H1 (cell line): ENCODE measurements around the gene GPR63. TPM values are rescaled to one million over a fixed set of nuclear protein-coding genes. Genes with fewer than 3 reads are reported as not detected.

Experiments
- CTCF ChIA-PET: fragments of 300-600 bp; sonication (Branson Sonifier 250); formaldehyde crosslinking; loops from one replicate; lab custom pipeline; 2021; ENCODE audit not compliant: partially characterized antibody; lab: Charles Lee
- POLR2A ChIA-PET: fragments of 300-600 bp; sonication (Branson Sonifier 250); formaldehyde crosslinking; loops from one replicate; lab custom pipeline; 2021; ENCODE audit warnings: inconsistent platforms; ENCODE audit not compliant: partially characterized antibody; lab: Charles Lee
- DNase-seq, 2 experiments: peaks; one replicate each; pipeline versions ENCODE4 v3.0.0 to v3.0.0-alpha.2; 2010 to 2022; ENCODE audit warnings: low spot score in 2 of 2, low read depth in 1 of 2, mixed read lengths in 1 of 2
- FAIRE-seq: peaks from 2 replicates; lab custom pipeline; 2011; peaks lifted over from hg19 to GRCh38; lab: Jason Lieb, UNC
- H2AFZ ChIP-seq: 2 replicates; pipeline ENCODE4 v1.8.1; 2012; ENCODE audit warnings: low read length, inconsistent platforms
- H2AK5ac ChIP-seq: 2 replicates; pipeline ENCODE4 v1.6.1; 2013; ENCODE audit warnings: low read depth, low read length
- H2BK120ac ChIP-seq: replicated peaks from 2 replicates; pipeline ENCODE3; 2013; ENCODE audit warnings: low read depth, low read length, inconsistent platforms
- H2BK12ac ChIP-seq: 2 replicates; pipeline ENCODE4 v1.6.1; 2013; ENCODE audit warnings: low read depth, low read length
- H2BK15ac ChIP-seq: 2 replicates; pipeline ENCODE4 v1.6.1; 2013; ENCODE audit warnings: low read length
- H2BK20ac ChIP-seq: 2 replicates; pipeline ENCODE4 v1.6.1; 2013; ENCODE audit warnings: low read length
- H2BK5ac ChIP-seq: 2 replicates; pipeline ENCODE4 v1.6.1; 2013; ENCODE audit warnings: low read depth, low read length
- H3K14ac ChIP-seq: 2 replicates; pipeline ENCODE4 v1.6.1; 2013; ENCODE audit warnings: inconsistent platforms; ENCODE audit not compliant: insufficient read length
- H3K18ac ChIP-seq: 2 replicates; pipeline ENCODE4 v1.6.1; 2013; ENCODE audit warnings: low read length; ENCODE audit errors: extremely low read depth
- H3K23ac ChIP-seq: 2 replicates; pipeline ENCODE4 v1.6.1; 2013; ENCODE audit warnings: inconsistent platforms; ENCODE audit not compliant: insufficient read length
- H3K23me2 ChIP-seq: 2 replicates; pipeline ENCODE4 v1.6.1; 2013; ENCODE audit warnings: low read depth, low read length
- H3K27ac ChIP-seq: 2 replicates; pipeline ENCODE4 v1.6.1; 2011; ENCODE audit warnings: low read depth, low read length, inconsistent platforms
- H3K27me3 ChIP-seq, 4 experiments: replicated peaks in 1 of 4; 1 replicate in 1 of 4; 2 replicates in 3 of 4; pipeline versions ENCODE4 v1.6.1 to v1.8.1; 2011 to 2013; ENCODE audit warnings: low read length in 3 of 4, mild to moderate bottlenecking in 3 of 4, inconsistent platforms in 2 of 4, mixed read lengths in 2 of 4, moderate library complexity in 1 of 4; ENCODE audit not compliant: control insufficient read depth in 3 of 4, insufficient read depth in 3 of 4; ENCODE audit errors: extremely low read depth in 1 of 4
- H3K36me3 ChIP-seq, 4 experiments: 2 replicates each; pipeline versions ENCODE4 v1.6.1 to v1.8.1; 2011 to 2013; ENCODE audit warnings: mild to moderate bottlenecking in 4 of 4, low read length in 3 of 4, moderate library complexity in 2 of 4, control low read depth in 1 of 4, inconsistent platforms in 1 of 4; ENCODE audit not compliant: insufficient read depth in 4 of 4, control insufficient read depth in 2 of 4
- H3K4ac ChIP-seq: replicated peaks from 2 replicates; pipeline ENCODE3; 2013; ENCODE audit warnings: low read length, low read depth, mixed read lengths, inconsistent platforms; ENCODE audit not compliant: insufficient read length
- H3K4me1 ChIP-seq, 4 experiments: replicated peaks in 1 of 4; 1 replicate in 1 of 4; 2 replicates in 3 of 4; pipeline versions ENCODE4 v1.6.1 to v1.8.1; 2011 to 2013; ENCODE audit warnings: low read length in 3 of 4, inconsistent platforms in 2 of 4, mixed read lengths in 1 of 4; ENCODE audit not compliant: insufficient read depth in 4 of 4, control insufficient read depth in 3 of 4
- H3K4me2 ChIP-seq, 2 experiments: 2 replicates each; pipeline versions ENCODE4 v1.6.1 to v1.8.1; 2011 to 2013; ENCODE audit warnings: low read depth in 2 of 2, low read length in 2 of 2, control low read depth in 1 of 2, inconsistent platforms in 1 of 2, mild to moderate bottlenecking in 1 of 2; ENCODE audit not compliant: insufficient read depth in 1 of 2
- H3K4me3 ChIP-seq, 4 experiments: fragments of 200-600, 300-600 bp in 1 of 4; sonication (generic), shearing (Covaris generic), sonication (Bioruptor Twin) in 1 of 4; 2 replicates each; pipeline versions ENCODE4 v1.5.1 to v1.8.1; 2011 to 2016; ENCODE audit warnings: low read length in 4 of 4, low read depth in 3 of 4, control low read depth in 2 of 4, inconsistent platforms in 2 of 4, mild to moderate bottlenecking in 2 of 4, mixed read lengths in 1 of 4, moderate library complexity in 1 of 4; ENCODE audit not compliant: insufficient read depth in 2 of 4; ENCODE audit errors: extremely low read depth in 1 of 4
- H3K56ac ChIP-seq: replicated peaks from 2 replicates; pipeline ENCODE3; 2013; ENCODE audit warnings: low read depth, mild to moderate bottlenecking, mixed read lengths, low read length, inconsistent platforms; ENCODE audit not compliant: insufficient read length
- H3K79me1 ChIP-seq: 2 replicates; pipeline ENCODE4 v1.6.1; 2013; ENCODE audit warnings: low read depth, low read length, control low read depth
- H3K79me2 ChIP-seq, 2 experiments: 2 replicates each; pipeline versions ENCODE4 v1.6.1 to v1.8.1; 2012 to 2013; ENCODE audit warnings: low read length in 2 of 2, mild to moderate bottlenecking in 2 of 2, inconsistent platforms in 1 of 2; ENCODE audit not compliant: insufficient read depth in 2 of 2, control insufficient read depth in 1 of 2
- H3K9ac ChIP-seq, 4 experiments: replicated peaks in 1 of 4; 1 replicate in 1 of 4; 2 replicates in 3 of 4; pipeline versions ENCODE4 v1.6.1 to v1.8.1; 2011 to 2013; ENCODE audit warnings: low read depth in 3 of 4, low read length in 3 of 4, control low read depth in 2 of 4, mild to moderate bottlenecking in 2 of 4, moderate library complexity in 2 of 4, inconsistent platforms in 1 of 4; ENCODE audit errors: extremely low read depth in 1 of 4
- H3K9me3 ChIP-seq, 2 experiments: 2 replicates each; pipeline versions ENCODE4 v1.6.1 to v1.8.1; 2012 to 2013; ENCODE audit warnings: mild to moderate bottlenecking in 2 of 2, moderate library complexity in 2 of 2, control low read depth in 1 of 2, inconsistent platforms in 1 of 2, low read depth in 1 of 2, low read length in 1 of 2, mixed read lengths in 1 of 2; ENCODE audit not compliant: insufficient read depth in 2 of 2
- H4K20me1 ChIP-seq, 2 experiments: replicated peaks in 1 of 2; 2 replicates each; pipeline versions ENCODE3 to v1.8.1; 2011 to 2013; ENCODE audit warnings: inconsistent platforms in 2 of 2, low read length in 2 of 2, mild to moderate bottlenecking in 1 of 2; ENCODE audit not compliant: insufficient read depth in 2 of 2, control insufficient read depth in 1 of 2
- H4K5ac ChIP-seq: 2 replicates; pipeline ENCODE4 v1.6.1; 2013; ENCODE audit warnings: low read length, low read depth, mixed read lengths, inconsistent platforms; ENCODE audit not compliant: insufficient read length
- H4K8ac ChIP-seq: 2 replicates; pipeline ENCODE4 v1.8.0; 2013; ENCODE audit warnings: mild to moderate bottlenecking, moderate library complexity, low read length, inconsistent platforms; ENCODE audit not compliant: insufficient read depth; ENCODE audit errors: extremely low read depth
- H4K91ac ChIP-seq: replicated peaks from 2 replicates; pipeline ENCODE3; 2013; ENCODE audit warnings: low read length, mixed read lengths, inconsistent platforms; ENCODE audit not compliant: insufficient read length
- CTBP2 ChIP-seq: IDR thresholded peaks from 2 replicates; pipeline ENCODE4 v1.7.0; 2011; ENCODE audit warnings: borderline replicate concordance, mild to moderate bottlenecking, moderate library complexity, mixed read lengths, low read length; ENCODE audit not compliant: insufficient read depth, insufficient read length
- EGR1 ChIP-seq: IDR thresholded peaks from 2 replicates; pipeline ENCODE4 v1.6.1; 2011; ENCODE audit warnings: low read depth, low read length, borderline replicate concordance
- JUND ChIP-seq: IDR thresholded peaks from 2 replicates; pipeline ENCODE4 v1.6.1; 2011; ENCODE audit warnings: mild to moderate bottlenecking, improper control_type of control experiment, low read length
- RAD21 ChIP-seq, 2 experiments: IDR thresholded peaks in 1 of 2; conservative IDR thresholded peaks in 1 of 2; 2 replicates each; pipeline ENCODE4 v1.6.1; 2011; ENCODE audit warnings: low read depth in 2 of 2, low read length in 2 of 2, improper control_type of control experiment in 1 of 2, inconsistent platforms in 1 of 2, mild to moderate bottlenecking in 1 of 2, moderate library complexity in 1 of 2
- SIX5 ChIP-seq: IDR thresholded peaks from 2 replicates; pipeline ENCODE4 v1.6.1; 2011; ENCODE audit warnings: mild to moderate bottlenecking, low read depth, low read length
- TAF7 ChIP-seq: optimal IDR thresholded peaks from 2 replicates; pipeline ENCODE3; 2011; ENCODE audit warnings: low read depth, mild to moderate bottlenecking, inconsistent platforms, low read length, moderate library complexity, borderline replicate concordance
- polyA plus RNA-seq, 7 experiments: library from polyadenylated mRNA; depleted of rRNA in 3 of 7; stranded (reverse) in 5 of 7; unstranded in 2 of 7; fragments of >200 nt in 5 of 7; fragments of 200-250 nt in 2 of 7; gene quantifications; 1 replicate in 5 of 7; 2 replicates in 1 of 7; 4 replicates in 1 of 7; pipeline versions ENCODE4 v1.2.1 to v1.2.3, GENCODE V29; 2011 to 2013; ENCODE audit warnings: missing spikeins in 2 of 7, mixed read lengths in 2 of 7
- total RNA-seq: library from RNA; stranded (reverse); fragmentation: NEBNext Ultra II Directional; extraction: Animal tissue kit (Norgen Biotek cat#: 25700); gene quantifications from 2 replicates; pipeline ENCODE4 v1.2.1, GENCODE V29; 2021
- TF ChIP-seq, protein P1 (sequence below): IDR thresholded peaks from 2 replicates; pipeline ENCODE4 v1.6.1; 2012; ENCODE audit warnings: inconsistent platforms

GPR63 gene
- total and polyA plus RNA-seq, 2 of the 8 experiments (the other 6 are each of a cell fraction or from before 2014, with no cell fraction given) = 6.1 to 11.6 TPM

DNA sequence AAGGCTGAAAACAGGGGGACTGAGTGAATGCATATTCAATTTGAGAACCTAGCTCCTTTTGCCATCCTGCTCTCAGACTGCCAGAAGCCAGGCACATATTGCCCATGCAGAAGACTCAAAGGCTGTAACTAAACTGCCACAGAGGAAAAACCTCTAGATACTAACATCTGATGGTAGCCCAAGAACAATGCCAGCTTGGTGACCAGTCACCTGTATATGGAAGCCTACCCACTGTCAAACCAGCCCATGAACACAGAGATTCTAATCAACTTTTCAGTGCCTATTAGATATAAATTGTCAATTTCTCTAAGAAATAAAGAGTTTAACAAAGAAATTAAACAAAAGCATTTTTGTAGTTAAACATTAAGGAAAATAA, 34.2 kb downstream of the GPR63 start:
- Histone ChIP-seq H4K5ac (no peak overlapping the region), H3K23ac (no peak overlapping the region), H3K4ac (no peak overlapping the region), H3K18ac (no peak overlapping the region), H2BK120ac (no peak overlapping the region), H3K56ac (no peak overlapping the region), H2AFZ (no peak overlapping the region), H3K79me1 (no peaks in the 10 kb centered on the region; the same call in 1 of the 2 replicates), H3K4me2 (no peak overlapping the region), H3K27ac (no peak overlapping the region), H4K20me1 (peaks cover 0 to 3% of the 10 kb centered on the region in 2 experiments), H3K4me3 (no peak overlapping the region), H3K4me1 (peaks cover 0 to 2% (median 0%) of the 10 kb centered on the region in 4 experiments; a peak in 1 of 7 replicates), H4K91ac (no peak overlapping the region), H2BK12ac (no peak overlapping the region), H4K8ac (no peak overlapping the region), H2BK20ac (no peak overlapping the region), H3K79me2 (peaks cover 0 to 38% of the 10 kb centered on the region in 2 experiments; a peak in 2 of 4 replicates), H3K14ac (no peak overlapping the region), H2BK15ac (no peak overlapping the region), H3K9me3 (no peaks in the 10 kb centered on the region), H3K23me2 (no peaks in the 10 kb centered on the region), H3K36me3 (peaks cover 3 to 15% (median 12%) of the 10 kb centered on the region in 4 experiments; a peak in 7 of 8 replicates), H2BK5ac (no peak overlapping the region), H3K27me3 (no peaks in the 10 kb centered on the region), H2AK5ac (no peak overlapping the region), H3K9ac (no peak overlapping the region)
- ChIA-PET CTCF (no interaction called here), POLR2A (interaction anchor here (0.6 kb wide), 1 partner anchor 32 kb away, joined by 5 read pairs; no protein-coding TSS in a partner anchor)
- TF ChIP-seq SIX5 (no peak), TAF7 (no peak), EGR1 (no peak), RAD21 (IDR thresholded peaks at IDR 0.05 in 1 of 2, conservative IDR thresholded peaks at IDR 0.05 in 1 of 2; ENCODE audit: low read depth in 2 of 2, low read length in 2 of 2) (no peak), CTBP2 (no peak), JUND (no peak)
- TF ChIP-seq, protein P1, sequence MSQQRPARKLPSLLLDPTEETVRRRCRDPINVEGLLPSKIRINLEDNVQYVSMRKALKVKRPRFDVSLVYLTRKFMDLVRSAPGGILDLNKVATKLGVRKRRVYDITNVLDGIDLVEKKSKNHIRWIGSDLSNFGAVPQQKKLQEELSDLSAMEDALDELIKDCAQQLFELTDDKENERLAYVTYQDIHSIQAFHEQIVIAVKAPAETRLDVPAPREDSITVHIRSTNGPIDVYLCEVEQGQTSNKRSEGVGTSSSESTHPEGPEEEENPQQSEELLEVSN = no peak
- no peak for DNase-seq
- FAIRE-seq = no peak
